ENCODE data around the gene DNAI1.
"Not testable (repeated sequence)": the region's sequence is repeated elsewhere in the genome, so short reads cannot be mapped to it uniquely, and the experiment has no call there.

The DNAI1 gene

DNA sequence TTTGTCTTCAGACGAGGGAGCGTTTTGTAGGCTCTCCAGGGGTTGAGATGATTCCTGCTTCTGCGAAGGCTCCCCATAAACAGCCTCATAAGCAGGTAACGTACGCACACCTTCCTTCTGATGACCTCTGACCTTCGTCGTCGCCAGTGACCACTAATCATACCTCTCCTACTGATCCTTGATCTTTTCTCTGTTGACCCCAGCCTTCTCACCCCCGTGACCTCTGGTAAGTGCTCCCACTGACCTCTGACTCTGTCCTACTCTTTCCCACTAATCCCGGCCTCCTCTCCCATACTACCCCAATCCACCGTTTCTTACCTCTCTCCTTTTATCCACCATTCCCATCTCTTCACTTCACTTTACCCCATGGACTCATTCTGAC, 345 bp downstream of the DNAI1 start:
- Histone ChIP-seq H3K9ac (ENCODE audit: low read depth, low read length) (peak overlapping the region; percentile 41; the same call in 1 of the 2 replicates), H3K36me3 (ENCODE audit: insufficient read depth, low read length) (no peaks in the 10 kb centered on the region), H3K4me1 (ENCODE audit: insufficient read depth, low read length) (peaks cover 6% of the 10 kb centered on the region), H3K9me3 (ENCODE audit: control insufficient read depth, insufficient read depth, low read length) (no peaks in the 10 kb centered on the region)

DNA sequence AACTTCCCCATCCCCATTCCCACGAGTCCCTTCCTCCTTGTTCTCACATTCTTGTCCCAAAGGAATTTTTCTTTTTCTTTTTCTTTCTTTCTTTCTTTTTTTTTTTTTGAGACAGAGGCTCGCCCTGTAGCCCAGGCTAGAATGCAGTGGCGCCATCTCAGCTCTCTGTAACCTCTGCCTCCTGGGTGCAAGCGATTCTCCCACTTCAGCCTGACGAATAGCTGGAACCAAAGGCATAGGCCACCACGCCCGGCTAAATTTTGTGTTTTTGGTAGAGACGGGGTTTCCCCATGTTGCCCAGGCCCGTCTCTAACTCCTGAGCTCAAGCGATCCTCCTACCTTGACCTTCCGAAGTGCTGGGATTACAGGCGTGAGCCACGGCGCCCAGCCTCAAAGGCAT, 751 bp downstream of the DNAI1 start:
- Histone ChIP-seq H3K36me3 (ENCODE audit: insufficient read depth, low read length) (no peaks in the 10 kb centered on the region), H3K9me3 (ENCODE audit: control insufficient read depth, insufficient read depth, low read length) (no peaks in the 10 kb centered on the region), H3K9ac (ENCODE audit: low read depth, low read length) (peak overlapping the region; percentile 41; the same call in 1 of the 2 replicates), H3K4me1 (ENCODE audit: insufficient read depth, low read length) (peaks cover 6% of the 10 kb centered on the region)

DNA sequence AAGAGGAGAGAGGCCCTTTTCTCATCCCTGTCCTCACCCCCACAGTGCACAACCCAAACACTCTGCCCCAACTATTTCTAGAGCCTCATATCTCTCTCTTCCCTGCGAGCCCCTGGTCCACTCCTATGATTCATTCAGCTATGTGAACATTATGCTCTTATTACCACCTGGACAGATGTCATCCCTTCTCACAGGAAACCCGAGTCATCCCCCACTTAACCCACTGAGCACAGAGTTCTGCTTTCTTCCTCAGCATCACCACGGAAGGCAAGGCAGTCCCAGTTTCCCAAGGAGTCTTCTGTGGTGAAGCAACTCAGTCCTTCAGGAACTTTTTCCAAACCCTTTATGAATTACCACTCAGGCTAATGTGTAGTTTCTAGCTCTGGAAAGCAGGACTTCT, 1.3 kb downstream of the DNAI1 start:
- Histone ChIP-seq H3K9ac (ENCODE audit: low read depth, low read length) (no peak overlapping the region), H3K4me1 (ENCODE audit: insufficient read depth, low read length) (peaks cover 6% of the 10 kb centered on the region), H3K9me3 (ENCODE audit: control insufficient read depth, insufficient read depth, low read length) (no peaks in the 10 kb centered on the region), H3K36me3 (ENCODE audit: insufficient read depth, low read length) (no peaks in the 10 kb centered on the region)

DNA sequence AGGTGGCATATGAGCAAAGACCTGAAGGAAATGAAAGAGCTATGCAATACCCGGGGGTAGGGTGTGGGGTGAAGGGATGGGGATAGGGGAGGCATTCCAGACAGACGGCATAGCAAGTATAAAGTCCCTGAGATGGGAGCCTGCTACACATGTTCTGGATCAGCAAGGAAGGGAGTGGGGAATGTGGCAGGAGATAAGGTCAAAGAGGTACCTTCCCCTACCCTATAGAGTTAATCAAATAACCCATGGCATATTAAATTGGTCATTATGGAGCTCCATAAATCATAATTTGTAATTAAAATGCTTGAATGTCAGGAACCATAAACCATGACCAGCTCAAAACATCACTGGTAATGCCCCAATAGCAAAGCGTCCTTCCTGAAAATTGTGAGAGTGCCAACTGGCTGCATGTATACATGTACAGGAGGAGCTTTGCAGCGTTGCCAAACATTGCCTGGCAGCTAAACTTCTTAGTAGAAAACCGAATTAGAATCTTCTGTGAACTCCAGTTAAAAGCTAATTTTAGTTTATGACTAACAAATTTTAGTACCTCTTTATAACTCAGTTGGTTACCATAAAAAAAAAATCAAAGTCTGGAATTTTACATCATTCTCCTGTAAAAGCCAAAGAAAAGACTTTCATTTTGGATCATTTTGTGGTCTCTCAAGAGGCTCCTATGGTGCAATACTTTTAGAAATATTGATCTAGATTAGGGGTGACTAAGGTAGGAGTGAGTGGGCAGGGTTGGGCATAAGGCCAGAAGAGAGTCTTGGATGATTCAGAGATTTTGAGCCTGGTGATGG, 4.7 kb downstream of the DNAI1 start:
- H3K4me1 ChIP-seq (ENCODE audit: insufficient read depth, low read length): no peaks in the 10 kb centered on the region
- H3K9ac ChIP-seq (ENCODE audit: low read depth, low read length): no peak overlapping the region

DNA sequence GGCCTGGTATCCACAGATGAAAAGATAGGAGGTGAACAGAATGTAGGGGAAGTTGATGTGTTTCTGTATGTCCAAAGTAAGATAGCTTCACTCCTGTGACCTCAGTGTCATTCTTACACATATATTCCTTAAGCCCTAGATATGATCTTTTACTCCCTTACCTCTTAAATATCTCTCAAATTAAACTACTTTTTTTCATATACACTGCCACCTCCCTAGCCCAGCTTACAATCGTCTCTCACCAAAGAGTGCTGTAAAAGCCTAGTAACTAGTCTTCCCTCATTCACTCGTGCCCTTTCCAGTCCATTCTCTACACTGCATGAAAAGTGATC, 5.3 kb downstream of the DNAI1 start:
- H3K9me3 ChIP-seq (ENCODE audit: control insufficient read depth, insufficient read depth, low read length): no peaks in the 10 kb centered on the region
- H3K4me1 ChIP-seq (ENCODE audit: insufficient read depth, low read length): no peaks in the 10 kb centered on the region
- H3K36me3 ChIP-seq (ENCODE audit: insufficient read depth, low read length): no peaks in the 10 kb centered on the region
- H3K9ac ChIP-seq (ENCODE audit: low read depth, low read length): no peak overlapping the region

More for the DNA sequence above, 4.7 kb downstream of the DNAI1 start:
- H3K36me3 ChIP-seq (ENCODE audit: insufficient read depth, low read length): no peaks in the 10 kb centered on the region
- no peaks in the 10 kb centered on the region for H3K9me3 ChIP-seq (ENCODE audit: control insufficient read depth, insufficient read depth, low read length)

DNA sequence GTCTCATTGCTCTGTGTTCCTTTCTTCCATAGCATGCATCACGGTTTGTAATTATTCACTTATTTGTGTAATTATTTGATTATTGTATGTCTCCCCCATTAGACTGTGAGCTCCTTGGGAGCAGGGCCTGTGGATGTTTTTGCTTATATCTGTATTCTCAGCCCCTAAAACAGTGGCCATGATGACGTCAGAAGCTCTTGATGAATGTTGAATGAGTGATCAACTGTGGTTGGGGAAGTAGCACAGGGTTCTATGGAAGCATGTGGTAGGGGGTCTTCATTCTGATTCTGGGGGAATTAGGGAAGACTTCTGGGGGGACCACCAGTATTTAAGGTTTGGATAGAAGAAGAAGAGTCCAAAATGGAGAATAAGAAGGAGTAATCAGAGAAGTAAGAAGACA, 6.0 kb downstream of the DNAI1 start:
- H3K36me3 ChIP-seq (ENCODE audit: insufficient read depth, low read length): no peaks in the 10 kb centered on the region
- no peaks in the 10 kb centered on the region for H3K9me3 ChIP-seq (ENCODE audit: control insufficient read depth, insufficient read depth, low read length)
- H3K4me1 ChIP-seq (ENCODE audit: insufficient read depth, low read length): no peaks in the 10 kb centered on the region
- H3K9ac ChIP-seq (ENCODE audit: low read depth, low read length): no peak overlapping the region

DNA sequence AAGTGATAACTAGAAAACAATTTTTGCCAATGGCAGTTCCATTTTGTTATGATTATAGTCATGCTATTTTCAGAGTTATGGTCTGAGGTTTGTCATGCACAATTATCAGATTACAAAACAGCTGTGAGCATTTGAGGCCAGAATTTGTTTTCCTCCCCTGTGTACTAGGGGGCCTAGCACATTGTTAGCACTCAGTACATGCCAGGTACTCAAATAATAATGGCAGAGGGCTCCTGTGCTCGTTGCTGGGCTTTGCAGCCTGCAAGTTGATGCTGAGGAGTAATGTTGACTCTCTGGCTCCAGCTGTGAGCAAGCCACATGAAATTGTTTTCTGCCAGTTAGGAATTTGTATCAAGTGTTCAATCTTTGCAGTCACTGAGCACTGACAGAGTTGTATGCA, 6.9 kb downstream of the DNAI1 start:
- Histone ChIP-seq H3K9ac (ENCODE audit: low read depth, low read length) (no peak overlapping the region), H3K9me3 (ENCODE audit: control insufficient read depth, insufficient read depth, low read length) (no peaks in the 10 kb centered on the region), H3K4me1 (ENCODE audit: insufficient read depth, low read length) (no peaks in the 10 kb centered on the region), H3K36me3 (ENCODE audit: insufficient read depth, low read length) (no peaks in the 10 kb centered on the region)

DNA sequence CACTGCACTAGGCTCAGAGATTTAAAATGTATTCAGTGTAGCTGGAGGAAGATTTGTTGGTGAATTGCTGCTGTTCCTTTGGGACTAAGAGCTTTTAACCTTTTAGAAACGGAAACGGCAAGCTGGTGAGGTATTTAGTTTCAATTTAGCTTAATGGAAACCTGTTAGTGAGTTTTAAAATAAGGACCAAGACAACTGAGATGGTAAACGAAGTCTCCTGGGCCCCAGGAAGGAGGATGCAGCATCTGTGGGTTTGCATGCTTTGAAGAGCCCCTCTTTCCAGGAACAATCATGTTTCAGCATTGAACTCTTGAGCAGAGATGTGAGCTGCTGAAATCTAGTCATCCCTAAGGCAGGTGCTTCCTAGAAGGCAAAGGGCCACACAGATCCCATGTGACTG, 16.5 kb downstream of the DNAI1 start:
- Histone ChIP-seq H3K4me1 (ENCODE audit: insufficient read depth, low read length) (no peaks in the 10 kb centered on the region), H3K9me3 (ENCODE audit: control insufficient read depth, insufficient read depth, low read length) (no peaks in the 10 kb centered on the region), H3K36me3 (ENCODE audit: insufficient read depth, low read length) (no peaks in the 10 kb centered on the region), H3K9ac (ENCODE audit: low read depth, low read length) (no peak overlapping the region)

DNA sequence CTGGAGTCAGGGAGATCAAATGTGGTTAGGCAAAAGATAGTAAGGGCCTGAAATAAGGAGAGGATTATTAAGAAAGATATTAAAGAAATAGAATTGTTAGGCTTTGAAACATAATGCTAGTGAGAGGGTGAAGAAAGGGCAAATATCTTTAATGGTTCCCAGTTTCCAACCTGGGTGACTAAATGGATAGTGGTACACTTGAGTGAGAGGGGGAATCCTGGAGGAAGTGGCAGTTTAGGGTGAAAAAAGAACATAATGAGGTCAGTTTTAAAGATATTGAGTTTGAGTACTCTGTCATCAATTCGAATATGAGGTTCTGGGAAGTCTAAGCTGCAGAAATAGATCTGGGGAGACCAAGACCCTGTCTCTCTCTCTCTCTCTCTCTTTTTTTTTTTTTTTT, 18.9 kb downstream of the DNAI1 start:
- Histone ChIP-seq H3K9me3 (ENCODE audit: control insufficient read depth, insufficient read depth, low read length) (no peaks in the 10 kb centered on the region), H3K9ac (ENCODE audit: low read depth, low read length) (no peak overlapping the region), H3K36me3 (ENCODE audit: insufficient read depth, low read length) (no peaks in the 10 kb centered on the region), H3K4me1 (ENCODE audit: insufficient read depth, low read length) (no peaks in the 10 kb centered on the region)

DNA sequence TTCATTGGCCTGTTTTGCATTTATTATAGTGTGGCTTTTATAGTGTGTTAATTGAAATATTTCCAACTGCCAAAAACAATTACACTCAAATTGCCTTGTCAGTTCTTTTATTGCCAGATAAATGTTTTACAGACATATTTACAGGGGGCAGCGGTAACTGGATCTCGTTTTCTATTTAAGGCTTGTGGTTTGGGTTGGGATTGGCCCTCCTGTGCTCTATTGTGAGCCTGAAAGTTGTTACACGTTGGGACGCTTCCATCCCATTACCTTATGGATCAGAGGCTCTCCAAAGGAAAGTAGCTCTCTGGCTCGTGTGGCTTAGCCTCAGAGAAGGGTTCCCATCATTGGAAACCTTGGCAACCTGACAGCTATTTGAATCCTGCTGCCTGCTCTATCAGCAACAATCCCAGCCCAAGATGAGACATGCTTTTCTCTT, 20.8 kb downstream of the DNAI1 start:
- Histone ChIP-seq H3K36me3 (ENCODE audit: insufficient read depth, low read length) (no peaks in the 10 kb centered on the region), H3K9me3 (ENCODE audit: control insufficient read depth, insufficient read depth, low read length) (no peaks in the 10 kb centered on the region)

DNA sequence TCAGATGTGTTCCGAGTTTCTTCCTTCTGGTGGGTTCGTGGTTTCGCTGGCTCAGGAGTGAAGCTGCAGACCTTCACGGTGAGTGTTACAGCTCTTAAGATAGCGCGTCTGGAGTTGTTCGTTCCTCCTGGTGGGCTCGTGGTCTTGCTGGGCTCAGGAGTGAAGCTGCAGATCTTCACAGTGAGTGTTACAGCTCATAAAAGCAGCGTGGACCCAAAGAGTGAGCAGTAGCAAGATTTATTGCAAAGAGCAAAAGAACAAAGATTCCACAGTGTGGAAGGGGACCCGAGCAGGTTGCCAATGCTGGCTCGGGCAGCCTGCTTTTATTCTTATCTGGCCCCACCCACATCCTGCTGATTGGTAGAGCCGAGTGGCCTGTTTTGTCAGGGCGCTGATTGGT, 23.0 kb downstream of the DNAI1 start:
- H3K9me3 ChIP-seq (ENCODE audit: control insufficient read depth, insufficient read depth, low read length): not testable (repeated sequence)

More for the DNA sequence above, 20.8 kb downstream of the DNAI1 start:
- H3K9ac ChIP-seq (ENCODE audit: low read depth, low read length): no peak overlapping the region
- H3K4me1 ChIP-seq (ENCODE audit: insufficient read depth, low read length): no peaks in the 10 kb centered on the region

DNA sequence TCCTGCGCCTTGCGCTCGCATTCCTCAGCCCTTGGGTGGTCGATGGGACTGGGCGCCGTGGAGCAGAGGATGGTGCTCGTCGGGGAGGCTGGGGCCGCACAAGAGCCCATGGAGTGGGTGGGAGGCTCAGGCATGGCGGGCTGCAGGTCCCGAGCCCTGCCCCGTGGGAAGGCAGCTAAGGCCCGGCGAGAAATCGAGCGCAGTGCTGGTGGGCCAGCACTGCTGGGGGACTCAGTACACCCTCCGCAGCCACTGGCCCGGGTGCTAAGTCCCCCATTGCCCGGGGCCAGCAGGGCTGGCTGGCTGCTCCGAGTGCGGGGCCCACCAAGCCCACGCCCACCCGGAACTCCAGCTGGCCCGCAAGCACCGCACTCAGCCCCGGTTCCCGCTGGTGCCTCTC, 24.1 kb downstream of the DNAI1 start:
- not testable (repeated sequence) for H3K4me1 ChIP-seq (ENCODE audit: insufficient read depth, low read length); H3K36me3 ChIP-seq (ENCODE audit: insufficient read depth, low read length); H3K9ac ChIP-seq (ENCODE audit: low read depth, low read length); H3K9me3 ChIP-seq (ENCODE audit: control insufficient read depth, insufficient read depth, low read length)

More for the DNA sequence above, 23.0 kb downstream of the DNAI1 start:
- not testable (repeated sequence) for H3K9ac ChIP-seq (ENCODE audit: low read depth, low read length); H3K36me3 ChIP-seq (ENCODE audit: insufficient read depth, low read length); H3K4me1 ChIP-seq (ENCODE audit: insufficient read depth, low read length)

DNA sequence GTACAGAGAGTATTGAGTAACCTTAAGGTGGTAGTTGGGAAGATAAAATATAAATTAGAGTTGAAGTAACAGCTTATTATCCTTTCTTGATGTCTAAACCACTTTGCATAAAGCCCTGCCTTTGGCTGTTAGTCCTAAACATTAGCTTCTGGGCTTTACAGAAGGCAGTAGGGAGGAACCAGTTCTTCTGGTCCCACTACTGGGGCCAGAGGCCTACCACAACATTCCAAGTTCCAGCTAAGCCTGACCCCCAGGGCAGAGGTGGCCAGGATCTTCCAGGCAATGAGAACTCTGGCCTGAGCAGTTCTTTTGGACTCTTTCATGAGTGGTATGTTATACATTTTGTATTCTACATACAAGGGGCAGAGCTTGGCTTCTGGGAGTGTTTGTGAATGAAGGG, 26.1 kb downstream of the DNAI1 start:
- Histone ChIP-seq H3K4me1 (ENCODE audit: insufficient read depth, low read length) (no peaks in the 10 kb centered on the region), H3K36me3 (ENCODE audit: insufficient read depth, low read length) (no peaks in the 10 kb centered on the region), H3K9ac (ENCODE audit: low read depth, low read length) (no peak overlapping the region), H3K9me3 (ENCODE audit: control insufficient read depth, insufficient read depth, low read length) (no peaks in the 10 kb centered on the region)

DNA sequence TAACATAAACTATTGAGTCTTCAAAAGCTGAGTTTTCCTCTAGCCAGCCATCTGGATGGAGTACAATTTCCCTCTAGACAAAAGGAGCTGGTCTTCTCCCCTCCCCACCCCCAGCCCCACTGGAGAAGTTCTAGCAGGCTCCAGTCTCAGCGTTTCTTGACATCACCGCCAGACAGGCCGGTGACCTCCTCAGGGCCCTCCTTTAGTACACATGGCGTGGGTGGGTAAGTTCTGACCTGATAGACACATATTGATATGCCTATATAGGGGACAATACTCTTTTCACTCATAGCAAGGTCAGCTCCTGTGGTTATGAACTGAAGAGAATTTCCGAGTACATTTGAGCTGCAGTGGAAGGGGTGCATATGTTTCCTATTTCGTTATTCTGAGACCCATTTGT, 27.2 kb downstream of the DNAI1 start:
- Histone ChIP-seq H3K36me3 (ENCODE audit: insufficient read depth, low read length) (no peaks in the 10 kb centered on the region), H3K9ac (ENCODE audit: low read depth, low read length) (no peak overlapping the region), H3K4me1 (ENCODE audit: insufficient read depth, low read length) (no peaks in the 10 kb centered on the region), H3K9me3 (ENCODE audit: control insufficient read depth, insufficient read depth, low read length) (no peaks in the 10 kb centered on the region)

DNA sequence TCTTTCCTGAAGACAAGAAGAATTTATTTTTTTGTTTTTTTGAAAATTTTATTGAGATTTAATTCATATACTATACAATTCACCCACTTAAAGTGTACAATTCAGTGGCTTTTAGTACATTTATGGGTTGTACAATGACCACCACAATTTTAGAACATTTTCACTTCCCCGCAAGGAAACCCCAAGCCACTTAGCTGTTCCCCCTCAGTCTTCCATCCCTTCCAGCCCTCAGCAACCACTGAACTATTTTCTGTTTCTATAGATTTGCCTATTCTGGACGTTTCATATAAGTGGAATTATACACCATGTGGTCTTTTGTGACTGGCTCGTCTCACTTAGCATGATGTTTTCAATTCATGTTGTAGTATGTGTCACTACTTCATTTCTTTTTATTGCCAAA, 28.0 kb downstream of the DNAI1 start:
- Histone ChIP-seq H3K9ac (ENCODE audit: low read depth, low read length) (no peak overlapping the region), H3K4me1 (ENCODE audit: insufficient read depth, low read length) (no peaks in the 10 kb centered on the region), H3K9me3 (ENCODE audit: control insufficient read depth, insufficient read depth, low read length) (no peaks in the 10 kb centered on the region), H3K36me3 (ENCODE audit: insufficient read depth, low read length) (no peaks in the 10 kb centered on the region)

DNA sequence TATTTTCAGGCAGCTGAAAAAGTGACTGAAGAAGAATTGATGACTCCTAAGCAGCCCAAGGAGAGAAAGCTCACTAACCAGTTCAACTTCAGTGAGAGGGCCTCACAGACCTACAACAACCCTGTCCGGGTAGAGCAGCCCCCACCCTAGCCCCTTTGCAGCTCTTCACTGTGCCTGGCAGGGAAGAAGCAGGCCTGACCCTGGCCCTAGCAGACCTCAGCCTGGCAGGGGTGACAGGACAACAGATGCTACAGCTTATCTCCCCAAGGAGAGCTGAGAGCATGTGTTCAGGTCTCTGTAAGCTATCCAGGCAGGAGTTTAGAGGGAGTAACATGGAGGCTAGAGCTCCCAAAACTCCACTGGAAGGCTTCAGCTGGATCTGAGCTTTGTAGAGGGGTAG, 31.8 kb downstream of the DNAI1 start:
- Histone ChIP-seq H3K36me3 (ENCODE audit: insufficient read depth, low read length) (no peaks in the 10 kb centered on the region), H3K4me1 (ENCODE audit: insufficient read depth, low read length) (no peaks in the 10 kb centered on the region), H3K9ac (ENCODE audit: low read depth, low read length) (no peak overlapping the region), H3K9me3 (ENCODE audit: control insufficient read depth, insufficient read depth, low read length) (no peaks in the 10 kb centered on the region)
